Breast epithelium (tissue), 3 donors: Measurements from ENCODE around the gene KIF4A.

Source experiments
- POLR2A ChIP-seq: fragments of 450-650 bp; IDR thresholded peaks from one replicate; pipeline ENCODE4 v1.6.1; 2016; ENCODE audit warnings: antibody characterized with exemption, mild to moderate bottlenecking, moderate library complexity
- POLR2AphosphoS5 ChIP-seq, 3 donors: sonication (generic); formaldehyde crosslinking; IDR thresholded peaks; one replicate each; pipeline ENCODE4 v1.6.1; 2017; ENCODE audit warnings: antibody characterized with exemption in 3 of 3
- TF ChIP-seq, protein P1 (sequence below), 3 donors: fragments of 450-650 bp; IDR thresholded peaks; one replicate each; pipeline ENCODE4 v1.5.1; 2016 to 2017; ENCODE audit warnings: antibody characterized with exemption in 3 of 3, mild to moderate bottlenecking in 3 of 3, moderate library complexity in 3 of 3

- TF ChIP-seq, protein P1, sequence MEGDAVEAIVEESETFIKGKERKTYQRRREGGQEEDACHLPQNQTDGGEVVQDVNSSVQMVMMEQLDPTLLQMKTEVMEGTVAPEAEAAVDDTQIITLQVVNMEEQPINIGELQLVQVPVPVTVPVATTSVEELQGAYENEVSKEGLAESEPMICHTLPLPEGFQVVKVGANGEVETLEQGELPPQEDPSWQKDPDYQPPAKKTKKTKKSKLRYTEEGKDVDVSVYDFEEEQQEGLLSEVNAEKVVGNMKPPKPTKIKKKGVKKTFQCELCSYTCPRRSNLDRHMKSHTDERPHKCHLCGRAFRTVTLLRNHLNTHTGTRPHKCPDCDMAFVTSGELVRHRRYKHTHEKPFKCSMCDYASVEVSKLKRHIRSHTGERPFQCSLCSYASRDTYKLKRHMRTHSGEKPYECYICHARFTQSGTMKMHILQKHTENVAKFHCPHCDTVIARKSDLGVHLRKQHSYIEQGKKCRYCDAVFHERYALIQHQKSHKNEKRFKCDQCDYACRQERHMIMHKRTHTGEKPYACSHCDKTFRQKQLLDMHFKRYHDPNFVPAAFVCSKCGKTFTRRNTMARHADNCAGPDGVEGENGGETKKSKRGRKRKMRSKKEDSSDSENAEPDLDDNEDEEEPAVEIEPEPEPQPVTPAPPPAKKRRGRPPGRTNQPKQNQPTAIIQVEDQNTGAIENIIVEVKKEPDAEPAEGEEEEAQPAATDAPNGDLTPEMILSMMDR (IDR thresholded peaks at IDR 0.05): no peak
- TF ChIP-seq POLR2AphosphoS5 (IDR thresholded peaks at IDR 0.05): no peak
- TF ChIP-seq POLR2A: no peak
These were observed 69.6 kb downstream of the KIF4A start for GRCh38 chrX:70359458-70359857.
